Activated CD8-positive, alpha-beta memory T cell treated with anti-CD3 and anti-CD28 coated beads for 24 hours (primary cell): Measurements from ENCODE around the gene MDH2.
"Not testable (repeated sequence)": the region's sequence is repeated elsewhere in the genome, so short reads cannot be mapped to it uniquely, and the experiment has no call there.

Experiments
- DNase-seq: peaks from one replicate; pipeline ENCODE4 v3.0.0-alpha.2; 2020

The MDH2 gene

GRCh38 chr7:76049295-76049694 lies 1.4 kb downstream of the MDH2 start:
- DNase-seq: no peak

- no peak for DNase-seq
These were observed 2.6 kb downstream of the MDH2 start for GRCh38 chr7:76050545-76050944.

GRCh38 chr7:76051840-76052239 lies 3.9 kb downstream of the MDH2 start:
- no peak for DNase-seq

GRCh38 chr7:76052681-76053080 lies 4.8 kb downstream of the MDH2 start:
- DNase-seq: not testable (repeated sequence)

GRCh38 chr7:76053461-76053860 lies 5.6 kb downstream of the MDH2 start:
- DNase-seq: no peak

GRCh38 chr7:76054123-76055120 lies 6.5 kb downstream of the MDH2 start:
- DNase-seq: no peak

- DNase-seq: no peak
These were observed 8.3 kb downstream of the MDH2 start for GRCh38 chr7:76056241-76056640.

GRCh38 chr7:76057103-76057812 lies 9.4 kb downstream of the MDH2 start:
- no peak for DNase-seq

GRCh38 chr7:76057813-76058145 lies 9.9 kb downstream of the MDH2 start:
- no peak for DNase-seq

GRCh38 chr7:76058745-76059144 lies 10.8 kb downstream of the MDH2 start:
- not testable (repeated sequence) for DNase-seq

GRCh38 chr7:76060842-76061241 lies 12.9 kb downstream of the MDH2 start:
- DNase-seq: no peak

- DNase-seq: no peak
These were observed 14.3 kb downstream of the MDH2 start for GRCh38 chr7:76062254-76062653.

GRCh38 chr7:76063114-76063513 lies 15.2 kb downstream of the MDH2 start:
- DNase-seq: no peak

GRCh38 chr7:76063525-76063924 lies 15.6 kb downstream of the MDH2 start:
- no peak for DNase-seq

GRCh38 chr7:76064208-76064970 lies 16.5 kb downstream of the MDH2 start:
- DNase-seq: no peak

GRCh38 chr7:76065016-76065612 lies 17.2 kb downstream of the MDH2 start:
- DNase-seq: no peak

- no peak for DNase-seq
These were observed 19.0 kb downstream of the MDH2 start for GRCh38 chr7:76066716-76067503.

GRCh38 chr7:76069238-76069638 lies 21.3 kb downstream of the MDH2 start:
- DNase-seq: no peak

GRCh38 chr7:76071316-76072242 lies 23.7 kb downstream of the MDH2 start:
- no peak for DNase-seq

GRCh38 chr7:76072243-76073148 lies 24.6 kb downstream of the MDH2 start:
- no peak for DNase-seq
